IPS-18c (cell line): Measurements from ENCODE around the gene TNKS1BP1.
"Not testable (repeated sequence)": the region's sequence is repeated elsewhere in the genome, so short reads cannot be mapped to it uniquely, and the experiment has no call there.

Experiments used
- H3K4me3 ChIP-seq: 2 replicates; pipeline ENCODE4 v1.7.0; 2013; ENCODE audit warnings: low read depth, mild to moderate bottlenecking, low read length, moderate library complexity; ENCODE audit not compliant: insufficient read depth
- H3K9me3 ChIP-seq: one replicate; pipeline ENCODE4 v1.6.1; 2013; ENCODE audit warnings: mild to moderate bottlenecking, low read length, moderate library complexity; ENCODE audit not compliant: control insufficient read depth, insufficient read depth

TNKS1BP1 gene

DNA sequence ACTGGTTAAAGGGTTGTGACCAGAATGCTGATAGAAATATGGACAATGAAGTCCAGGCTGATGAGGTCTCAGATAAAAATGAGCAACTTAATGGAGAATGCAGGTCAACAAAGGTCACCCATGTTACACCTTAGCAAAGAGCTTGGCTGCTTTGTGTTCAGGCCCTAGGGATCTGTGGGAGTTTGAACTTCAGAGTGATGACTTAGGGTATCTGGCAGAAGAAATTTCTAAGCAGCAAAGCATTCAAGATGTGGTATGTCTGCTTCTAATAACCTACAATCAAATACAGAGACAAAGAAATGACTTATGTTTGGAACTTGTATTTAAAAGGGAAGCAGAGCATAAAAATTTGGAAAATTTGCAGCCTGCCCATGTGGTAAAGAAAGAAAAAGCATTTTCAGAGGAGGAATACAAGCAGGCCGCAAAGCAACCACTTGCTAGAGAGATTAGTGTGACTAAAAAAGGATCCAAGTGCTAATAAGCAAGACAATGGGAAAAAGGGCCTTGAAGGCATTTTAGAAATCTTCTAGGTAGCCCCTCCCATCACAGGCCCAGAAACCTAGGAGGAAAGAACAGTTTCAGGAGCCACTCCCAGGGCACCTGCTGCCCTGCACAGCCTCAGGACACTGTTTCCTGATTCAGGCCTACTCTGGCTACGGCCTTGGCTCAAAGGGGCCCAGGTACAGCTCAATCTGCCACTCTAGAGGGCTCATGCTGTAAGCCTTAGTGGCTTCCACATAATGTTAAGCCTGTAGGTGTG is 41.3 kb downstream of the TNKS1BP1 start:
- no peaks in the 10 kb centered on the region for H3K9me3 ChIP-seq
- H3K4me3 ChIP-seq: no peak overlapping the region

DNA sequence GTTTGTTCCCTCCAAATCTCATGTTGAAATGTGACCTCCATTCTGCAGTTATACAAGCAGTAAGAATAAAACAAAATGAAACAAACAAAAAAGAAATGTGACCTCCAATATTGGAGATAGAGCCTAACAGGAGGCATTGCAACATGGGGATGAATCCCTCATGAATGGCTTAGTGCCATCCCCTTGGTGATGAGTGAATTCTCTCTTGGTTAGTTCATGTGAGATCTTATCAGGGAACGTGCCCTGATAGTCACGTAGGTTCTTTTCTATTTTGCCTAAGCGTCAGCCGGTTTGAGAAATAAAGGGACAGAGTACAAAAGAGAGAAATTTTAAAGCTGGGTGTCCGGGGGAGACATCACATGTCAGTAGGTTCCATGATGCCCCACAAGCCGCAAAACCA is 43.2 kb downstream of the TNKS1BP1 start:
- not testable (repeated sequence) for H3K9me3 ChIP-seq, H3K4me3 ChIP-seq

DNA sequence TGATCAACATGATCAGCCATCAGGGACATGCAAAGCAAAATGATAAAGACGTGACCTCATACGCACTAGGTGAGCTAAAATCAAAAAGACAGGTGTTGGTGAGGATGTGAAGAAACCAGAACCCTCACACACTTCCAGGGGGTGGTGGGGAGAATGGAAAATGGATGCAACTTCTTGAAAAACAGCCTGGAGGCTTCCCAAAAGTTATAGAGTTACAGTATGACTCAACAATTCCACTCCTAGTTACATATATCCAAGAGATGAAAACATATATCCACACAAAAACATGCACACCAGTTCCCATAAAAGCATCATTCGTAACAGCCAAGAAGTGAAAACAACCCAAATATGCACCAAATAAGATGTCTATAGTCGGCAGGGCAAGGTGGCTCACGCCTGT is 45.6 kb downstream of the TNKS1BP1 start:
- H3K9me3 ChIP-seq: no peaks in the 10 kb centered on the region
- H3K4me3 ChIP-seq: no peak overlapping the region

DNA sequence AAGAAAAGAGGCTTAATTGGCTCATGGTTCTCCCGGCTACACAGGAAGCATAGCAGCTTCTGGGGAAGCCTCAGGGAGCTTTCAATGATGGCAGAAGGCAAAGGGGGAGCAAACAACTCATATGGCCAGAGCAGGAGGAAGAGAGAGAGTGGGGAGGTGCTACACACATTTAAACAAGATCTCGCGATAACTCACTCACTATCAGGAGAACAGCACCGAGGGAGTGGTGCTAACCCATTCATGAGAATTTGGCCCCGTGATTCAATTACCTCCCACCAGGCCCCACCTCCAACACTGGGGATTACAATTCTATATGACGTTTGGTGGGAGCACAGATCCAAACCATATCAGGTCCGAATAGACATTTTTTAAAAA is 46.0 kb downstream of the TNKS1BP1 start:
- Histone ChIP-seq H3K4me3 (no peak overlapping the region), H3K9me3 (no peaks in the 10 kb centered on the region)

DNA sequence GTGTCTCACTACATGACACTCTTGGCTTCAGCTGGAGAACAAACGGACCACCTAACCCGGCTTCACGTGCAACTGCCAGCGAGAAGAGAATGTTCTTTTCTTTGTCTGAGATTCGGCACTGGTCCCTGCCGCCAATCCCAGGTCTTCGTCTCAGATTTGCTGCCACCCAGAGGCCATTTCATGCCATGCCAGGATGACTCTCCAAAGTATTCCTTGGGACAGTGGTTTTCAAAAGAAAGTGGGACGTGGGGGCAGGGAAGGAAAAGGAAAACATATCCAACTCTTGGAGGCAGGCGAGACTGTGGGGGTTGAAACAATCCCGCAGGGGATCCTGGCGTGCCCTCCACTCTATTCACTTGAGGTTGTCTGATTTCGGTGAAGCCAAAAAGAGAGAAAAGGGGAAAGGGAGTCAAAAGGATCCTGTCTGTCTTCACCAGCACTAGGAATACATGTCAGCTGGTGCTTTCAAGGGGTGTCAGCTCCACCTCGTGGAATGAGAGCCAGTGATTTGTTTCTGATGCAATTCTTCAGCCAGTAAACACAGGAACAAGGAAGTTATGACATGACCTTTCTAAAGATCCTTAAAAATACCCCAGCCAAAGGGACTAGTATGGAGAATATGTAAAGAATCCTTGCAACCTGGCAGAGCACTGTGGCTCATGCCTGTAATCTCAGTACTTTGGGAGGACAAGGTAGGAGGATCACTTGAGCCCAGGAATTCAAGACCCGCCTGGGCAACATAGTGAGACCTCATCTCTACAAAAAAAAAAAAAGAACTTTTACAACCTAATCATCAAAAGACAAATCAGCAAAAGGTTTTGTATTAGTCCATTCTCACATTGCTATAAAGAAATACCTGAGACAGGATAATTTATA is 46.7 kb downstream of the TNKS1BP1 start:
- Histone ChIP-seq H3K4me3 (no peak overlapping the region), H3K9me3 (no peaks in the 10 kb centered on the region)

DNA sequence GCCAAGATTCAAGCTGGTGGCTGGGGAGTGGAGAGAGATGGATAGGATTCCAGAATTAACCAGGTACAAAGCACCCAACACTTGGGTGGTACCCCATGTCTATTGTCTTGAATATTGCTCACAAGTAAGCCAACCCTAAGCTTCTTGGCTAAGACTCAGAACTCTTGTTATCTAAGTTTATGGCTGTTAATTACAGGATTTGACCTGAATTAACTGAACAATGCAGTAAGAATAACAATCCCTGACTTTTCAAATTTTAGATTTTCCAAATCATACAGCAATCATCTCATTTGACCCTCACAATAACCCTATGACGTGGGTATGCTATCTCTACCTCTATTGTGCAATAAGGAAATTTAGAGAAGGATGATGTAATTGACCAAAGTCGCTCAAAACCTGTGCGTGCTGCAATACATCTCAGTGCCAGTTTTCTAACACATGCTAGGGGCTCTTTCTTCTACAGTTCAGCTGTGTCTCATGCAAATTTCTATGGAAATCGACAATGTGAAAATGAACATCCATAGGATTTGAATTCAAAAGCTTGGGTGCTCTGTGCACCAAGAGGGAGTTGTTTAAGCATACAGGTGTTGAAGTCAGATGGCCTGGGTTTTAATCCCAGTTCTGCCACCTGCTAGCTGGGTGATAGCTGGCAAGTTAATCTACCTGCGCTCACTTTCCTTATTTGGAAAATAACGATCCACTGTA is 47.6 kb downstream of the TNKS1BP1 start:
- no peaks in the 10 kb centered on the region for H3K9me3 ChIP-seq
- no peak overlapping the region for H3K4me3 ChIP-seq

DNA sequence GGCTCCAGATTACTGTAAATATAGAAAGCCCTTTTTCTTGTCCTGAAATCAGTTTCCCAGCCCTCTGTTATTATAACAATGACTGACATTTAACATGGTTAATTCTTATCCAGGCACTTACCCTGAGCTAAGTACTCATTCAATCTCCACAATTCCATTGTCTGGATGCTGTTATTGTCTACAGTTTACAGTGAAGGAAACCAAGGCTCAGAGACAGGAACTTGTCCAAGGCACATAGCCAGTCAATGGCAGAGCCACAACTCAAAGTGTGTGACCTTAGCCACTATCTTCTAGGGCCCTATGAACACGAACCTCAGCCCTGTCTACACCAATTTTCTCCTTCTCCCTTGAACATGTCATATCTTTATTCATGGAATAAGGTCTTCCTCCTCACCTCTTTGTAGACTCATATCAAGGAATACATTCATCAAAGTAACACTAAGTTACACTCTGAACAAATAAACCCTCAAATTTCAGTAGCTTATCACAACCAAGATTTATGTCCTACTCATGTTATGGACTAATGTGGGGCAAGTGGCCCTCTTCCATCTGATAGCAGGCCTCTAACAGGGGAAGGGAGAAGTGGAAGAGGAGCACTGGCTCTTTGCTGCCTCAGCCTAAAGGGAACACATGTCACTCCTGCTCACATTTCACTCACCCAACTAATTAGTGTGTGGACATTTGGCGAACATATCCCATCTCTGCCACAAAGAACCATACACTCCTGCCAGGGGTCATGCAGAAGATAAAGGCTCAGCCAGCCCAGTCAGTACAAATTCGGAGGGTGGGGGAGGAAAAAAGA is 48.4 kb downstream of the TNKS1BP1 start:
- Histone ChIP-seq H3K4me3 (no peak overlapping the region), H3K9me3 (no peaks in the 10 kb centered on the region)

DNA sequence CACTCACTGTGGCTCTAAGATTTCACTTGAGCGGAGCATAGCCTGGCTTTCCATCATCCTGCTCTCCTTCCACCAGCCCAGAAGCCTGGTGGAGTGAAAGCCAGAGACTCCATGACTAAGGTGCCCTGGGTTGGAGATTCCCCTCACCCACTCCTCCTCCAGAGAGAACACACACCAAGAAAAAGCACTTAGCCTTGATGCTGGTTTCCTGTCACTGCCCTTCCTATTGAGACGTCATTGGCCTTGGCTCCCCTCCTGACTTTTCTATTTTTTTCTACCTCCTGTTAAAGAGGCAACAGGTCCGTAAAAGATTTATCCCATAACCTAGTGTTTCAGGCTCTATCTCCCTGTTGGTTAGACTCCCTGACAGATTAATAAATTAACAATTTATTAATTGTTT is 49.2 kb downstream of the TNKS1BP1 start:
- Histone ChIP-seq H3K9me3 (no peaks in the 10 kb centered on the region), H3K4me3 (no peak overlapping the region)

DNA sequence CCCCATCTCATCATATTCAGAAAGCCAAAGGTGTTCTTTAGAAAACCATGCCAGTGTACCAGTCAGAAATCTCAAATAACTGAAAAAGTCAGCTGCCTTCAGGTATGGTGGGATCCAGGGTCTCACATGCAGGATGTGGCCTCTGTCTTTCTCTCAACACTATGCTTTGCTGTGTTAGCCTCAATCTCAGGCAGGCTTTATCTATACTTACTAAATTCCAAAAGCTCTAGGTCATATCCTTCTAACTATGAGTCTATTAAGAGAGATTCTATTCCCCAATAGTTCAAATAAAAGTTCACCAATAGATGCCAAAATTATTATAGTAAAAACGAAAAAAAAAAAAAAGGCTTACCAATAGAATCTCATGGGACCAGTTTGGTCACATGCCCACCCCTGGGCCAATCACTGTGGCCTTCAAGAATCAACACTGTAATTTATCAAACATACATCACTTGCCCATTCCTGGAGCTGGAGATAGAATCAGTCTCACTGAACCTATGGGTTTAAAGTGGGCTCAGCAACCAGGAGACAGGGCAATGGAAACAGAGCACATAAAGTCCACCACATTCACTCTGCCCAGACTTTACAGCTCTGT is 49.8 kb downstream of the TNKS1BP1 start:
- Histone ChIP-seq H3K9me3 (no peaks in the 10 kb centered on the region), H3K4me3 (no peak overlapping the region)

DNA sequence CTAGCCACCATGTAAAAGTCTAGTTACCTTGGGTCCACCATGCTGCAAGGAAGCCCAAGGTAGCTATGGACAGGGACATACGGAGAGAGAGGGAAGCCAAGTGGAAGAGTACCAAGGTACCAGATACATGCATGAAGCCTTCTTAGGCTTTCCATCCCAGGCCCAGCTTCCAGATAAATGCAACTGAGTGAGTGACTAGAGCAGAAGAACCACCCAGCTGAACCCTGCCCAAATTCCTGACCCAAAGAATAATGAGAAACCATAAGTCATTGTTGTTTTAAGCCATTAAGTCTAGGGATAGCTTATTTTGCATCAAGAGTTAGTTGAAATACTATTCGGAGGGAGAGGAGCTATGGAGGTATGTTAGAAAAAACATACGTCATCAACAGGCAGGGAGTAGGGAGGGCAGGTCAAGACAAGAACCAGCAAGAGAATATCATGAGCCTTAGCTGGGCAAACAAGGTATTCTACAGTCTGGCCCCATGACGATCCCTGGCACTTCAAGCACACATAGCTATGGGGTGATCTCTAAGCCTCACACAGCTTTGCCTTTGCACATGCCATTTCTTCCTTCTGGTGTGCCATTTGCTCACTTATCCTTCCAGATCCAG is 51.2 kb downstream of the TNKS1BP1 start:
- no peak overlapping the region for H3K4me3 ChIP-seq
- no peaks in the 10 kb centered on the region for H3K9me3 ChIP-seq

DNA sequence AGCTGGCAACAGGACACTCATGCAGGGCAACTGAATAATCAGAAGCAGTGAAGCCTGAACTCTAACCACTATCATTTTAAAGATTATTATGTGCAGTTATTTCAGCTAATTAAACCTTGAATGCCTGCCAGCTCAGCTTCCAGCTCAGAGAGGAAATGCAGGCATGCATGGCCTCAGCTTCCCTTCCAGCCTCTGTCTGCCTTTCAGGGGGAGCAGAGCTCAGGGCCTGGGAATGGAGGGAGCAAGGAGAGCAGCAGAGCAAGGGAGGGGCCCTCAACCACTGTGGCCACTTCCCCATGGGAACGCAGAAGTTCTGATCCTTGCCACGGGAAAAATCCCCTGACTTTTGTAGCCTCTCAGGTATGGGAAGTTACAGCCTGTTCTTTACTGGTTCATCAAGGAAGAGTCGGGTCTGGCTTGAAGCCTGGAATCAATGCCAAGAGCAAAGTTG is 55.2 kb downstream of the TNKS1BP1 start:
- Histone ChIP-seq H3K4me3 (no peak overlapping the region), H3K9me3 (peaks cover 2% of the 10 kb centered on the region)

DNA sequence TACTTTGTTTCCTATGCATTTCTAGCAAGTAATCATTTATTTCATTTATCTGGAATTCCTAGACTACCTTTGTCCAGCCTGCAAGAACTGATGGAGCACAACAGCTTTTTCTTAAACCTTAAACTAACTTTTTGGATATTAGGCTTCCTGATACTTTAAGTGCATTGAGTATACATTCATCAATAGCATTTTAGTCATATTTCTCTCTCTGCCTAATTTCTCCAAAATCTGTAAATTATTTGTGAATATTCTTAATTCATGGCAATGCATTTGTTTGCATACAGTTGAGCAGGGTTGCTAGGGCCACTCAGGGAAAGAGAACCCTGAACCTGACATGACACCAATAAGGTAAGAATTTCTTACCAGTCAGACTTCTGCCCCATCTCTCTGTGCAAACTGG is 58.6 kb downstream of the TNKS1BP1 start:
- Histone ChIP-seq H3K4me3 (no peak overlapping the region), H3K9me3 (peaks cover 4% of the 10 kb centered on the region)

DNA sequence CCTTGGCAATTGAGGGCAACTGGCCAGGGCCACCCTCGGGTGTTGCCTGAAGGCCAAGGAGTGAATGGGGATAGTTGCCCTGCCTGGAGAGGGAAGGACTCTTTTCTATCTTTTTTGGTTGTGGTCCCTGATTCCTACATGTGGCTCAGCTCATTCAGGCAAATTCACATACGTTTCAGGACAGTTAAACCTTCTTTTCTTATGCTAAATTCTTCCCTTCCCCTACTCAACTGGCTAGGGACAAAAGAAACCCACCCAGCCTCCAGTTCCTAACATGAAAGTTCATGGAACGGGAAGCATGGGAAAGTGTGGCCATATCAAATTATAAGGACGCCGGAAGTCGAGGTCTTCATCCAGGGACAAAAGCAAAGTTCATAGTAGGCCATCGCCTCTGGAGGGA is 61.4 kb downstream of the TNKS1BP1 start:
- Histone ChIP-seq H3K4me3 (no peak overlapping the region), H3K9me3 (peaks cover 4% of the 10 kb centered on the region)

DNA sequence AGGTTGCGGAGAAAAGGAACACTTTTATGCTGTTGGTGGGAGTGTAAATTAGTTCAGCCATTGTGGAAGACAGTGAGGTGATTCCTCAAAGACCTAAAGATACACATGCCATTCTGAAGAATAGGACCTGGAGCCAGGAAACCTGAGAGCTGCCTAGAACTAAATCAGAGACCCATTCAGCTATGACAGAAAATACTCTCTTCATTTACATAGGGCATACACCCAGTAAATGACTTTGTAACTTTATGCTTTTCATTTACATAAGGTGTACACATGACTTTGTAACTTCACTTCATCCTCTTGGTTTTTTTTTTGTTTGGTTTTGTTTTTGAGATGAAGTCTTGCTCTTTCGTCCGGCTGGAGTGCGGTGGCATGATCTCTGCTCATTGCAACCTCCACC is 62.6 kb downstream of the TNKS1BP1 start:
- Histone ChIP-seq H3K4me3 (no peak overlapping the region), H3K9me3 (peaks cover 4% of the 10 kb centered on the region)

DNA sequence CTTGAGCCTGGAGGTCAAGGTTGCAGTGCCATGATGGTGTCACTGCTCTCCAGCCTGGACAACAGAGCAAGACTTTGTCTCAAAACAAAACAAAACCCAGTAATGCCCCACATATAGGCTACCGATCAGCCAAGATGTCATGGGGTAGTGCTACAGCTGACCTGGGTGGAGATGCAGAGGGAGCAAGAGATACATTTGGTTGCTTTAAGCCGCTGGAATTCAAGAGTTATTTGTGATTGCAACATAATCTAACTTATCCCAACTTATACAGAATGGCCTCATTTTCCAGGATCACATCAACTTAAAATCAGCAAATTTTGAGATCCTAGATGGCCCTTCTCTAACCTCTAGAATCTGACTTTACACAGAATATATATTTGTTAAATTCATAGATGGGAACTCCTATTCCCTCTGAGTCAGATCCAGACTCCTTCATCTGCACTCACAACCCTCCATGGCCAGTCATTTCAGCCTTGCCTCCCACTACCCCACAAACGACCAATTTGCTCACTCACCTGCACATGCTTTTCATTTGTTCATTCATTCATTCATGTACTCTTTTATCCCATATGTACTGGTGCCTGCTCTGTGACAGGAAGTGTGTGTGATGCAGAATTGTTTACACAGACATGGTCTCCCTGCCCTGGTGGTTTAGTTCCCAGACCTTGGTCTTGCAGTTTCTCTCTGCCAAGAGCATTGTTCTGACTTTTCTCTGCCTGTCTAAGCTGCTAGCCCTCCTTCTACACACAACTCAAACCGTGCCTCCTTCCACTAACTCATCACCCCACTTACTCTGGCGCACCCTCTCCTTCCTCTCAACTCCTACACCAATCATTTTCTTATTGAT is 63.6 kb downstream of the TNKS1BP1 start:
- H3K4me3 ChIP-seq: no peak overlapping the region
- peaks cover 4% of the 10 kb centered on the region for H3K9me3 ChIP-seq

DNA sequence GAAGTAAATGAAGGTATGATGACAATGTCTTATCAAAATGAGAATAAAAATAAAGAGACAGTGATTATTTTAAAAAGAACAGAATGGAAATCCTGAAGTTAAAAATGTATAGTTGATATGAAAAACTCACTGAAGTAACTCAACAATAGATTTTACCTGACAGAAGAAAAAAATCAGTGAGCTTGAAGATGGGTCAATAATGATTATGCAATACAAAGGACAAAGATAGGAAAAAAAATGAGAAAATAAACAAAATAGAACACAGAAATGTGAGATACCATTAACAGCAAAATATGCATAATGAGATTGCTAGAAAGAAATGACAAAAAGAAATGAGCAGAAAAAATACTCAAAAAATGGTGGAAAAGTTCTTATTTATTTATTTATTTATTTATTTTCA is 68.6 kb downstream of the TNKS1BP1 start:
- Histone ChIP-seq H3K9me3 (no peaks in the 10 kb centered on the region), H3K4me3 (no peak overlapping the region)
